ENCODE measurements around the gene HIPK1. TPM values are rescaled to one million over a fixed set of nuclear protein-coding genes. Genes with fewer than 3 reads are reported as not detected.

Gene HIPK1
- total and polyA plus RNA-seq, 10 of the 15 experiments (the other 5 are each of a cell fraction or from before 2014, with no cell fraction given) = 4.2 to 33.9 (median 11.4) TPM

DNA sequence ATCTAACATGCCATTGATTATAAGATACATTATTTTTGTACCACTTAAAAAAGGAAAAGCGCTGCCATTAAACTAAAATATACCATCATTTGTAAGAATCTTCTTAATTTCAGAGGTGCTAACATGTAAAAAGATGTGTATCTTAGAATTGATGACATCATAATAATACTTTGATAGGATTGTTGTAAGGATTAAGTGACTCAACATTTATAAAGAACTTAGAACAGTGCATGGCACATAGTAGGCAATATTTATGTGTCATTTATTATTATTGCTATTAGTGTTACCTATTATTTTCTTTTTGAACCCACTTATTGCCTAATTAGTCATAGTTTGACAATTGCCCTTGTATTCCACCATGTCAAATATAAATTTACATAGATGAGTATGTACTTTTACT lies 21.8 kb downstream of the HIPK1 start:
- intact Hi-C loops (cut with micrococcal nuclease; ENCODE audit: unreplicated experiment) (no loop called here), in situ Hi-C loops (cut with MboI) (no loop called here)
- ChIA-PET POLR2A (no interaction called here), CTCF (interaction anchor here (1.6 to 1.9 kb wide), 2 partner anchors 115 to 117 kb away, joined by 4 to 9 read pairs; no protein-coding TSS in a partner anchor), RAD21 (ENCODE audit: unreplicated experiment) (no interaction called here), SMC1A (ENCODE audit: uncharacterized antibody, unreplicated experiment) (interaction anchor here (0.8 to 6.4 kb wide), 4 partner anchors 8 to 116 kb away, joined by 3 to 99 read pairs (median 6); no protein-coding TSS in a partner anchor)
- DNase-seq (ENCODE audit: low read depth, low spot score) = no peak
- ATAC-seq = no peak
- peaks cover 22% of the 10 kb centered on the region for H3K4me1 ChIP-seq (ENCODE audit: control insufficient read depth, insufficient read depth, low read length)
- H4K20me1 ChIP-seq (ENCODE audit: control insufficient read depth, insufficient read depth) = no peaks in the 10 kb centered on the region; the same call in 1 of the 2 replicates
- BruUV-seq (replicated peaks) = no TSS peak
- no peaks in the 10 kb centered on the region for H3K9me3 ChIP-seq (replicated peaks; ENCODE audit: control insufficient read depth, insufficient read depth, low read length)
- no peak overlapping the region for H2AFZ ChIP-seq (ENCODE audit: control insufficient read depth, low read depth, low read length)
- TF ChIP-seq CEBPB (IDR thresholded peaks at IDR 0.05; ENCODE audit: borderline replicate concordance in 1 of 2, low read depth in 2 of 2, low read length in 2 of 2) (no peak), ATF7 (IDR thresholded peaks at IDR 0.05; ENCODE audit: low read depth) (peak; percentile 87)
- H3K27ac ChIP-seq (ENCODE audit: control insufficient read depth, insufficient read depth) = no peak overlapping the region
- H3K9ac ChIP-seq (ENCODE audit: control insufficient read depth, insufficient read depth, low read length) = no peak overlapping the region
- H3K4me2 ChIP-seq (ENCODE audit: control insufficient read depth, insufficient read depth) = no peak overlapping the region
- H3K79me2 ChIP-seq (ENCODE audit: control insufficient read depth, insufficient read depth, low read length) = peaks cover 29% of the 10 kb centered on the region
- peaks cover 1 to 6% of the 10 kb centered on the region in 2 experiments for H3K36me3 ChIP-seq (ENCODE audit: control insufficient read depth in 2 of 2, insufficient read depth in 2 of 2, low read length in 1 of 2)
- no peak overlapping the region for H3K4me3 ChIP-seq
- no peak for FAIRE-seq
- H3K27me3 ChIP-seq (replicated peaks in 1 of 2; ENCODE audit: control insufficient read depth in 2 of 2, insufficient read depth in 2 of 2, low read length in 1 of 2) = no peaks in the 10 kb centered on the region
- 100% methylated on average over 1 of the region's 1 CpG for WGBS (ENCODE audit: insufficient coverage, insufficient replicate concordance, low lambda C conversion rate, missing lambda C conversion rate)

- FAIRE-seq (no peak), ATAC-seq (no peak; the same call in 2 of the 3 replicates), DNase-seq (ENCODE audit: low read depth, low spot score) (no peak)
- ChIA-PET CTCF (interaction anchor here (1.2 to 1.9 kb wide), 7 partner anchors 11 to 118 kb away, joined by 4 to 9 read pairs (median 5); partner anchors contain the start of gene HIPK1), SMC1A (ENCODE audit: uncharacterized antibody, unreplicated experiment) (interaction anchor here (0.7 to 2.5 kb wide), 12 partner anchors 9 to 210 kb away, joined by 3 to 18 read pairs (median 4); partner anchors contain the start of genes AP4B1 and HIPK1), POLR2A (no interaction called here), RAD21 (ENCODE audit: unreplicated experiment) (interaction anchor here (1.4 to 1.9 kb wide), 3 partner anchors 21 to 166 kb away, joined by 5 read pairs; no protein-coding TSS in a partner anchor)
- Histone ChIP-seq H3K9ac (ENCODE audit: control insufficient read depth, insufficient read depth, low read length) (no peak overlapping the region), H3K4me2 (ENCODE audit: control insufficient read depth, insufficient read depth) (no peak overlapping the region), H3K27ac (ENCODE audit: control insufficient read depth, insufficient read depth) (no peak overlapping the region), H3K4me3 (no peak overlapping the region), H3K79me2 (ENCODE audit: control insufficient read depth, insufficient read depth, low read length) (peaks cover 23% of the 10 kb centered on the region), H2AFZ (ENCODE audit: control insufficient read depth, low read depth, low read length) (no peak overlapping the region), H4K20me1 (ENCODE audit: control insufficient read depth, insufficient read depth) (no peaks in the 10 kb centered on the region; the same call in 1 of the 2 replicates), H3K4me1 (ENCODE audit: control insufficient read depth, insufficient read depth, low read length) (peaks cover 14% of the 10 kb centered on the region), H3K36me3 (ENCODE audit: control insufficient read depth in 2 of 2, insufficient read depth in 2 of 2, low read length in 1 of 2) (peaks cover 1 to 6% of the 10 kb centered on the region in 2 experiments), H3K9me3 (replicated peaks; ENCODE audit: control insufficient read depth, insufficient read depth, low read length) (no peaks in the 10 kb centered on the region), H3K27me3 (replicated peaks in 1 of 2; ENCODE audit: control insufficient read depth in 2 of 2, insufficient read depth in 2 of 2, low read length in 1 of 2) (no peaks in the 10 kb centered on the region)
- 100% methylated on average over 2 of the region's 2 CpGs for WGBS (ENCODE audit: insufficient coverage, insufficient replicate concordance, low lambda C conversion rate, missing lambda C conversion rate)
- intact Hi-C loops (cut with micrococcal nuclease; ENCODE audit: unreplicated experiment) = no loop called here
- in situ Hi-C loops (cut with MboI) = no loop called here
- no TSS peak for BruUV-seq (replicated peaks)
- TF ChIP-seq E2F8 (IDR thresholded peaks at IDR 0.05; ENCODE audit: low read depth, partially characterized antibody) (no peak), SIX5 (IDR thresholded peaks at IDR 0.05; ENCODE audit: low read depth, low read length, severe bottlenecking) (no peak), ETV6 (conservative IDR thresholded peaks at IDR 0.05 in 1 of 2, IDR thresholded peaks at IDR 0.05 in 1 of 2; ENCODE audit: borderline replicate concordance in 1 of 2, low read depth in 1 of 2) (no peak), BRCA1 (IDR thresholded peaks at IDR 0.05; ENCODE audit: low read depth, low read length) (no peak), SKIL (IDR thresholded peaks at IDR 0.05; ENCODE audit: low read depth, poor library complexity, severe bottlenecking) (no peak), CHD2 (IDR thresholded peaks at IDR 0.05; ENCODE audit: borderline replicate concordance, low read depth, low read length) (no peak), MEF2B (IDR thresholded peaks at IDR 0.05; ENCODE audit: partially characterized antibody, poor library complexity, severe bottlenecking) (no peak), CREM (IDR thresholded peaks at IDR 0.05; ENCODE audit: low read depth) (no peak), HCFC1 (IDR thresholded peaks at IDR 0.05; ENCODE audit: low read length) (no peak), BCL11A (IDR thresholded peaks at IDR 0.05; ENCODE audit: low read depth, low read length) (no peak)
Measured at GRCh38 chr1:113951719-113952118, 22.6 kb downstream of the HIPK1 start.

Measured in GM12878 (cell line).